Heart left ventricle (tissue), 13 donors: ENCODE measurements around the gene FANCD2OS.

Source experiments
- POLR2A ChIP-seq, 2 donors: fragments of 450-650 bp; IDR thresholded peaks; one replicate each; pipeline ENCODE4 v1.6.1; 2017; ENCODE audit warnings: antibody characterized with exemption in 2 of 2, mild to moderate bottlenecking in 2 of 2, moderate library complexity in 2 of 2
- TF ChIP-seq, protein P1 (sequence below), 12 donors: fragments of 200-600 bp; sonication (generic) in 4 of 12; IDR thresholded peaks; one replicate each; pipeline versions ENCODE4 v1.5.0 to v1.8.0; 2018 to 2022; ENCODE audit warnings: antibody characterized with exemption in 12 of 12, mild to moderate bottlenecking in 5 of 12
- donor health status: ischemic (EF 13 %, LVEDD 7.1; RV severe dilation, severe dysfunction).
- donor health status: DM: no; HTN: yes; CAD: no.
- donor health status: DM: no; HTN: no; CAD: no.
- donor health status: ischemic (EF 25% LVEDD 6.9; RV normal size, moderate dysfunction).
- donor health status: ischemic (EF 25% LVEDD 5.7; RV mildly dilated, moderate dysfunction).
- donor health status: ischemic (EF 35%, LVEDD 5.7; RV mildly dilated, moderate dysfunction).
- donor health status: nonischemic (EF 11% LVEDD 7.7; RV severe dilation, severe dysfunction).
- donor health status: DM: yes; HTN: yes; CAD: no.
- donor health status: PGD.
- donor health status: ischemic (EF 29% LVEDD 5.4; RV normal size, mild dysfunction).
- donor health status: nonischemic (EF 23%, LVEDD 6.1; RV moderate dilation, normal function).

DNA sequence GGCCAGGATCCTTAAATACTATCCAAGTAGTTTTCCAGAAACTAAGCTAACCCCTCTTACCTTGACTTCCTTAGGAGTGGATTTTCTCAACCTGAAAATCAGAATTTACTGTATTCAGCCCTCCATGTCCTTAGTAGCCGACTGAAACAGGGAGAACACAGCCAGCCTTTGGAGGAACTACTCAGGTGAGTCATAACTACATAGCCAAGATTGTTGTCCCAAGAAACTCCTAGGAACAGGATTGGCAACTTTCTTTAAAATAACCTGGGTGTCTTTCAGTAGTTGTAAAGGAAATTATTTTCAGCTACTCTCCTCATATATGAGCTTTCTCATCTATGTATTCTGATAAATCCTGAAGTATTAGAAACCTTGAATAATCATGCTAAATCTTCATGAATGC is 22.3 kb downstream of the FANCD2OS start:
- TF ChIP-seq, protein P1, sequence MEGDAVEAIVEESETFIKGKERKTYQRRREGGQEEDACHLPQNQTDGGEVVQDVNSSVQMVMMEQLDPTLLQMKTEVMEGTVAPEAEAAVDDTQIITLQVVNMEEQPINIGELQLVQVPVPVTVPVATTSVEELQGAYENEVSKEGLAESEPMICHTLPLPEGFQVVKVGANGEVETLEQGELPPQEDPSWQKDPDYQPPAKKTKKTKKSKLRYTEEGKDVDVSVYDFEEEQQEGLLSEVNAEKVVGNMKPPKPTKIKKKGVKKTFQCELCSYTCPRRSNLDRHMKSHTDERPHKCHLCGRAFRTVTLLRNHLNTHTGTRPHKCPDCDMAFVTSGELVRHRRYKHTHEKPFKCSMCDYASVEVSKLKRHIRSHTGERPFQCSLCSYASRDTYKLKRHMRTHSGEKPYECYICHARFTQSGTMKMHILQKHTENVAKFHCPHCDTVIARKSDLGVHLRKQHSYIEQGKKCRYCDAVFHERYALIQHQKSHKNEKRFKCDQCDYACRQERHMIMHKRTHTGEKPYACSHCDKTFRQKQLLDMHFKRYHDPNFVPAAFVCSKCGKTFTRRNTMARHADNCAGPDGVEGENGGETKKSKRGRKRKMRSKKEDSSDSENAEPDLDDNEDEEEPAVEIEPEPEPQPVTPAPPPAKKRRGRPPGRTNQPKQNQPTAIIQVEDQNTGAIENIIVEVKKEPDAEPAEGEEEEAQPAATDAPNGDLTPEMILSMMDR (IDR thresholded peaks at IDR 0.05), result no peak
- TF ChIP-seq POLR2A (IDR thresholded peaks at IDR 0.05), result no peak
